Measurements from ENCODE around the gene GIMAP2.
A peak's percentile ranks its signal among the peaks of the same experiment; 100 is the strongest.

GIMAP2 gene

GRCh38 chr7:150685219-150686029 is at the start of gene GIMAP2:
Gene GIMAP2 (plus strand): TSS chr7:150685706. CDS start chr7:150687060, 1,354 bp downstream.
- H4K20me1 ChIP-seq = no peaks in the 10 kb centered on the region
- peaks cover 28% of the 10 kb centered on the region for H3K9me3 ChIP-seq
- H3K9ac ChIP-seq = peak within 1 kb of the TSS; percentile 83
- H3K4me2 ChIP-seq = peak within 1 kb of the TSS; percentile 97
- H3K27me3 ChIP-seq = no peaks in the 10 kb centered on the region
- TF ChIP-seq Cebpa-rat (IDR thresholded peaks at IDR 0.05) = no peak
- peak within 1 kb of the TSS; percentile 88 for H3K27ac ChIP-seq
- peaks cover 33% of the 10 kb centered on the region for H3K4me1 ChIP-seq
- H3K4me3 ChIP-seq = peak within 1 kb of the TSS; percentile 70
- H3K36me3 ChIP-seq = peaks cover 31% of the 10 kb centered on the region

GRCh38 chr7:150641854-150642253 is 43.7 kb upstream of the GIMAP2 start:
- Histone ChIP-seq H3K27me3 (no peaks in the 10 kb centered on the region), H3K9ac (no peak overlapping the region), H3K4me3 (no peak overlapping the region), H3K27ac (no peak overlapping the region), H3K4me2 (no peak overlapping the region), H3K9me3 (peaks cover 33% of the 10 kb centered on the region), H4K20me1 (no peaks in the 10 kb centered on the region), H3K36me3 (no peaks in the 10 kb centered on the region), H3K4me1 (no peaks in the 10 kb centered on the region)
- TF ChIP-seq Cebpa-rat (IDR thresholded peaks at IDR 0.05) = no peak

- Histone ChIP-seq H3K36me3 (no peaks in the 10 kb centered on the region), H4K20me1 (no peaks in the 10 kb centered on the region), H3K27me3 (no peaks in the 10 kb centered on the region), H3K4me3 (no peak overlapping the region), H3K9me3 (peaks cover 33% of the 10 kb centered on the region), H3K4me2 (no peak overlapping the region), H3K4me1 (no peaks in the 10 kb centered on the region), H3K9ac (no peak overlapping the region), H3K27ac (no peak overlapping the region)
- no peak for TF ChIP-seq Cebpa-rat (IDR thresholded peaks at IDR 0.05)
Observed at GRCh38 chr7:150642926-150643325, 42.6 kb upstream of the GIMAP2 start.

GRCh38 chr7:150645259-150646020 is 40.1 kb upstream of the GIMAP2 start:
- H4K20me1 ChIP-seq = no peaks in the 10 kb centered on the region
- no peak for TF ChIP-seq Cebpa-rat (IDR thresholded peaks at IDR 0.05)
- no peak overlapping the region for H3K9ac ChIP-seq
- H3K4me1 ChIP-seq = peaks cover 8% of the 10 kb centered on the region
- H3K27me3 ChIP-seq = no peaks in the 10 kb centered on the region
- H3K27ac ChIP-seq = no peak overlapping the region
- no peaks in the 10 kb centered on the region for H3K36me3 ChIP-seq
- H3K9me3 ChIP-seq = 0 out of 2 replicates have a peak, but pooled peaks cover 14% of the 10 kb centered on the region
- H3K4me3 ChIP-seq = no peak overlapping the region
- no peak overlapping the region for H3K4me2 ChIP-seq

- peak overlapping the region; percentile 39; the same call in 1 of the 2 replicates for H3K4me2 ChIP-seq
- no peaks in the 10 kb centered on the region for H3K27me3 ChIP-seq
- no peaks in the 10 kb centered on the region for H3K36me3 ChIP-seq
- no peaks in the 10 kb centered on the region for H4K20me1 ChIP-seq
- peaks cover 8% of the 10 kb centered on the region for H3K4me1 ChIP-seq
- no peak overlapping the region for H3K4me3 ChIP-seq
- no peak for TF ChIP-seq Cebpa-rat (IDR thresholded peaks at IDR 0.05)
- H3K27ac ChIP-seq = no peak overlapping the region
- H3K9me3 ChIP-seq = 0 out of 2 replicates have a peak, but pooled peaks cover 7% of the 10 kb centered on the region
- H3K9ac ChIP-seq = no peak overlapping the region
Observed at GRCh38 chr7:150648353-150649079, 37.0 kb upstream of the GIMAP2 start.

- 0 out of 2 replicates have a peak, but pooled peaks cover 7% of the 10 kb centered on the region for H3K9me3 ChIP-seq
- H3K27ac ChIP-seq = no peak overlapping the region
- no peak overlapping the region for H3K9ac ChIP-seq
- no peak overlapping the region for H3K4me3 ChIP-seq
- peak overlapping the region; percentile 39; the same call in 1 of the 2 replicates for H3K4me2 ChIP-seq
- no peaks in the 10 kb centered on the region for H3K36me3 ChIP-seq
- H3K27me3 ChIP-seq = no peaks in the 10 kb centered on the region
- no peak for TF ChIP-seq Cebpa-rat (IDR thresholded peaks at IDR 0.05)
- H4K20me1 ChIP-seq = no peaks in the 10 kb centered on the region
- peaks cover 8% of the 10 kb centered on the region for H3K4me1 ChIP-seq
Observed at GRCh38 chr7:150649080-150649385, 36.5 kb upstream of the GIMAP2 start.

GRCh38 chr7:150654692-150655091 is 30.8 kb upstream of the GIMAP2 start:
- no peak overlapping the region for H3K4me2 ChIP-seq
- TF ChIP-seq Cebpa-rat (IDR thresholded peaks at IDR 0.05) = no peak
- no peaks in the 10 kb centered on the region for H3K36me3 ChIP-seq
- H3K9ac ChIP-seq = no peak overlapping the region
- no peak overlapping the region for H3K27ac ChIP-seq
- H3K9me3 ChIP-seq = peaks cover 42% of the 10 kb centered on the region
- H3K4me3 ChIP-seq = no peak overlapping the region
- H4K20me1 ChIP-seq = no peaks in the 10 kb centered on the region
- no peaks in the 10 kb centered on the region for H3K27me3 ChIP-seq
- H3K4me1 ChIP-seq = no peaks in the 10 kb centered on the region

- Histone ChIP-seq H3K9ac (no peak overlapping the region), H3K4me2 (no peak overlapping the region), H3K36me3 (no peaks in the 10 kb centered on the region), H3K4me3 (no peak overlapping the region), H3K27me3 (no peaks in the 10 kb centered on the region), H3K27ac (no peak overlapping the region), H4K20me1 (no peaks in the 10 kb centered on the region), H3K4me1 (no peaks in the 10 kb centered on the region), H3K9me3 (peaks cover 42% of the 10 kb centered on the region)
- no peak for TF ChIP-seq Cebpa-rat (IDR thresholded peaks at IDR 0.05)
Observed at GRCh38 chr7:150656047-150656446, 29.5 kb upstream of the GIMAP2 start.

- Histone ChIP-seq H3K9me3 (peaks cover 42% of the 10 kb centered on the region), H3K36me3 (no peaks in the 10 kb centered on the region), H3K4me2 (no peak overlapping the region), H3K4me1 (no peaks in the 10 kb centered on the region), H4K20me1 (no peaks in the 10 kb centered on the region), H3K4me3 (no peak overlapping the region), H3K9ac (no peak overlapping the region), H3K27me3 (no peaks in the 10 kb centered on the region), H3K27ac (no peak overlapping the region)
- no peak for TF ChIP-seq Cebpa-rat (IDR thresholded peaks at IDR 0.05)
Observed at GRCh38 chr7:150657526-150657925, 28.0 kb upstream of the GIMAP2 start.
